MM.1S (cell line): ENCODE measurements around the gene SAV1.

Source experiments
- EZH2 ChIP-seq: fragments of 300-600 bp; sonication (generic); optimal IDR thresholded peaks from 2 replicates; pipeline ENCODE3; 2017; ENCODE audit warnings: low read depth, mild to moderate bottlenecking, antibody characterized with exemption, low read length, mixed read lengths
- TF ChIP-seq, protein P1 (sequence below): fragments of 300-600 bp; sonication (generic); IDR thresholded peaks from 2 replicates; pipeline ENCODE4 v1.5.1; 2016; ENCODE audit warnings: antibody characterized with exemption, low read length, mixed read lengths

DNA sequence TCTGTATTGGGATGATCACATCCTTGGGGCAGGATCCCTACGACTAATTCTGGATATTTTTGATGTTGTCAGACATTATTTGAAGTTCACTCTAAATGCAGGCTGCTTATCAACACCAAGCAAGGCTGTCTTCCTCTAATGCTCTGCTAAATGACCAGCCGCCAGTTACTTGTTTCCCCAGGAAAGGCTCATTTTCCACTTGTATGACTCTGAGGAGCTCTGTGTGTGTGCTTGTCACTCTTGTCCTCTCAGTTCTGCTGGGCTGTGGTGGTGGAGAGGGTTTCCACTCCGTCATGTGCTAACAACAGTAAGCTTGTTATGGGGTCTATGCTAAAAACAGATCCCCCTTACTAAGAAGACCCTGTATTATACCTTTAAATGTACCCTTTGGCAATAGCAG lies 66.1 kb downstream of the SAV1 start:
- TF ChIP-seq EZH2, result no peak
- TF ChIP-seq, protein P1, sequence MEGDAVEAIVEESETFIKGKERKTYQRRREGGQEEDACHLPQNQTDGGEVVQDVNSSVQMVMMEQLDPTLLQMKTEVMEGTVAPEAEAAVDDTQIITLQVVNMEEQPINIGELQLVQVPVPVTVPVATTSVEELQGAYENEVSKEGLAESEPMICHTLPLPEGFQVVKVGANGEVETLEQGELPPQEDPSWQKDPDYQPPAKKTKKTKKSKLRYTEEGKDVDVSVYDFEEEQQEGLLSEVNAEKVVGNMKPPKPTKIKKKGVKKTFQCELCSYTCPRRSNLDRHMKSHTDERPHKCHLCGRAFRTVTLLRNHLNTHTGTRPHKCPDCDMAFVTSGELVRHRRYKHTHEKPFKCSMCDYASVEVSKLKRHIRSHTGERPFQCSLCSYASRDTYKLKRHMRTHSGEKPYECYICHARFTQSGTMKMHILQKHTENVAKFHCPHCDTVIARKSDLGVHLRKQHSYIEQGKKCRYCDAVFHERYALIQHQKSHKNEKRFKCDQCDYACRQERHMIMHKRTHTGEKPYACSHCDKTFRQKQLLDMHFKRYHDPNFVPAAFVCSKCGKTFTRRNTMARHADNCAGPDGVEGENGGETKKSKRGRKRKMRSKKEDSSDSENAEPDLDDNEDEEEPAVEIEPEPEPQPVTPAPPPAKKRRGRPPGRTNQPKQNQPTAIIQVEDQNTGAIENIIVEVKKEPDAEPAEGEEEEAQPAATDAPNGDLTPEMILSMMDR, result no peak
